Sigmoid colon (tissue), 7 donors: Measurements from ENCODE around the gene TANGO2. TPM values are rescaled to one million over a fixed set of nuclear protein-coding genes. Genes with fewer than 3 reads are reported as not detected.

Experiments used
- DNase-seq: peaks from one replicate; pipeline ENCODE4 v3.0.0-alpha.2; 2019
- H3K27ac ChIP-seq, 4 donors: fragments of 200-600 bp; sonication (generic); one replicate each; pipeline ENCODE4 v1.5.1; 2016 to 2019; ENCODE audit warnings: mild to moderate bottlenecking in 1 of 4
- H3K27me3 ChIP-seq, 3 donors: fragments of 200-600 bp; sonication (generic); one replicate each; pipeline ENCODE4 v1.5.1; 2019; ENCODE audit warnings: mild to moderate bottlenecking in 1 of 3
- H3K36me3 ChIP-seq, 4 donors: fragments of 200-600 bp; sonication (generic); one replicate each; pipeline ENCODE4 v1.5.1; 2016 to 2019
- H3K4me1 ChIP-seq, 4 donors: fragments of 200-600 bp; sonication (generic); one replicate each; pipeline ENCODE4 v1.5.1; 2017 to 2019
- H3K4me3 ChIP-seq, 4 donors: fragments of 200-600 bp; sonication (generic); one replicate each; pipeline ENCODE4 v1.5.1; 2017 to 2019; ENCODE audit warnings: mild to moderate bottlenecking in 2 of 4, moderate library complexity in 1 of 4
- H3K9me3 ChIP-seq, 4 donors: fragments of 200-600 bp in 3 of 4; sonication (generic) in 3 of 4; one replicate each; pipeline versions ENCODE4 v1.5.1 to v1.6.1; 2013 to 2019
- EP300 ChIP-seq, 4 donors: sonication (generic); formaldehyde crosslinking; IDR thresholded peaks; one replicate each; pipeline ENCODE4 v1.6.1; 2017; ENCODE audit warnings: antibody characterized with exemption in 4 of 4
- POLR2A ChIP-seq, 2 donors: fragments of 450-650 bp; IDR thresholded peaks; one replicate each; pipeline ENCODE4 v1.6.1; 2016; ENCODE audit warnings: antibody characterized with exemption in 2 of 2, mild to moderate bottlenecking in 2 of 2, moderate library complexity in 2 of 2
- POLR2AphosphoS5 ChIP-seq, 4 donors: sonication (generic); formaldehyde crosslinking; IDR thresholded peaks; one replicate each; pipeline ENCODE4 v1.6.1; 2017; ENCODE audit warnings: antibody characterized with exemption in 4 of 4
- WGBS, 2 donors: extraction: QIAGEN DNeasy Blood & Tissue Kit; methylation state at CpG; one replicate each; pipeline ENCODE4 v1.1.7; 2013; 5-methylcytosine and 5-hydroxymethylcytosine counted together
- intact Hi-C: fragments of 100-400 bp; cut with DNase I; formaldehyde crosslinking; loops from one replicate; pipeline ENCODE4 v1.15.1; 2023
- polyA plus RNA-seq, 3 donors: library from polyadenylated mRNA; stranded (reverse); fragments of 200-250 nt; gene quantifications; one replicate each; pipeline ENCODE4 v1.2.3, GENCODE V29; 2013
- total RNA-seq, 4 donors: library from RNA; depleted of rRNA; stranded (reverse); fragments of >200 nt; gene quantifications; one replicate each; pipeline ENCODE4 v1.1.0, GENCODE V29; 2016
- TF ChIP-seq, protein P1 (sequence below), 4 experiments: fragments of 450-650 bp in 3 of 4; fragments of 200-600 bp in 1 of 4; IDR thresholded peaks; one replicate each; pipeline ENCODE4 v1.5.1; 2016 to 2019; ENCODE audit warnings: antibody characterized with exemption in 4 of 4, mild to moderate bottlenecking in 3 of 4, moderate library complexity in 2 of 4
- donor health status: healthy with polysubstance abuse.
- donor health status: Bipolar disorder and iron deficiency.
- donor health status: healthy.

The TANGO2 gene
- total and polyA plus RNA-seq, 7 donors, result 24.2 to 46.2 (median 31.6) TPM

DNA sequence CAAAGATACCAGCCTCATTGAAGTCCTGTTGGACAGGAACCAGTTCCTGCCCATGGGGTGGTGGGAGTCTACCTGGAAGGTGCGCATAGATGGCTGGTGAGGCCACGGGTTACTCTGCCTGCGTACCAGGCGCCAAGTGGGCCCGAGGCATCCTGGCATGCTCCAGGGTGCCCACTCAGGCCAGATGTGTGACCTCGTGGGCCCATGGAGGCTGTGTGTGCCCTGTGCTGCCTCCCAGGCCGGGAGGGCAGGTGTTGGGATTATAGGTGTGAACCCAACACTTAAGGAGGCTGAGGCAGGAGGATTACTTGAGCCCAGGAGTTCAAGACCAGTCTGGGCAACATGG is 23.1 kb downstream of the TANGO2 start:
- no peak overlapping the region for H3K27ac ChIP-seq
- 87 to 97% methylated on average over 7 of the region's 7 CpGs for WGBS, 2 donors
- peaks cover 0 to 58% (median 9%) of the 10 kb centered on the region in 4 donors for H3K36me3 ChIP-seq
- H3K27me3 ChIP-seq, result no peaks in the 10 kb centered on the region
- no peaks in the 10 kb centered on the region for H3K4me1 ChIP-seq
- TF ChIP-seq POLR2A (IDR thresholded peaks at IDR 0.05) (no peak), EP300 (IDR thresholded peaks at IDR 0.05) (no peak), POLR2AphosphoS5 (IDR thresholded peaks at IDR 0.05) (no peak)
- TF ChIP-seq, protein P1, sequence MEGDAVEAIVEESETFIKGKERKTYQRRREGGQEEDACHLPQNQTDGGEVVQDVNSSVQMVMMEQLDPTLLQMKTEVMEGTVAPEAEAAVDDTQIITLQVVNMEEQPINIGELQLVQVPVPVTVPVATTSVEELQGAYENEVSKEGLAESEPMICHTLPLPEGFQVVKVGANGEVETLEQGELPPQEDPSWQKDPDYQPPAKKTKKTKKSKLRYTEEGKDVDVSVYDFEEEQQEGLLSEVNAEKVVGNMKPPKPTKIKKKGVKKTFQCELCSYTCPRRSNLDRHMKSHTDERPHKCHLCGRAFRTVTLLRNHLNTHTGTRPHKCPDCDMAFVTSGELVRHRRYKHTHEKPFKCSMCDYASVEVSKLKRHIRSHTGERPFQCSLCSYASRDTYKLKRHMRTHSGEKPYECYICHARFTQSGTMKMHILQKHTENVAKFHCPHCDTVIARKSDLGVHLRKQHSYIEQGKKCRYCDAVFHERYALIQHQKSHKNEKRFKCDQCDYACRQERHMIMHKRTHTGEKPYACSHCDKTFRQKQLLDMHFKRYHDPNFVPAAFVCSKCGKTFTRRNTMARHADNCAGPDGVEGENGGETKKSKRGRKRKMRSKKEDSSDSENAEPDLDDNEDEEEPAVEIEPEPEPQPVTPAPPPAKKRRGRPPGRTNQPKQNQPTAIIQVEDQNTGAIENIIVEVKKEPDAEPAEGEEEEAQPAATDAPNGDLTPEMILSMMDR (IDR thresholded peaks at IDR 0.05), result no peak
- intact Hi-C loops, result no loop called here
- no peaks in the 10 kb centered on the region for H3K9me3 ChIP-seq
- H3K4me3 ChIP-seq, result no peak overlapping the region
- DNase-seq, result no peak

DNA sequence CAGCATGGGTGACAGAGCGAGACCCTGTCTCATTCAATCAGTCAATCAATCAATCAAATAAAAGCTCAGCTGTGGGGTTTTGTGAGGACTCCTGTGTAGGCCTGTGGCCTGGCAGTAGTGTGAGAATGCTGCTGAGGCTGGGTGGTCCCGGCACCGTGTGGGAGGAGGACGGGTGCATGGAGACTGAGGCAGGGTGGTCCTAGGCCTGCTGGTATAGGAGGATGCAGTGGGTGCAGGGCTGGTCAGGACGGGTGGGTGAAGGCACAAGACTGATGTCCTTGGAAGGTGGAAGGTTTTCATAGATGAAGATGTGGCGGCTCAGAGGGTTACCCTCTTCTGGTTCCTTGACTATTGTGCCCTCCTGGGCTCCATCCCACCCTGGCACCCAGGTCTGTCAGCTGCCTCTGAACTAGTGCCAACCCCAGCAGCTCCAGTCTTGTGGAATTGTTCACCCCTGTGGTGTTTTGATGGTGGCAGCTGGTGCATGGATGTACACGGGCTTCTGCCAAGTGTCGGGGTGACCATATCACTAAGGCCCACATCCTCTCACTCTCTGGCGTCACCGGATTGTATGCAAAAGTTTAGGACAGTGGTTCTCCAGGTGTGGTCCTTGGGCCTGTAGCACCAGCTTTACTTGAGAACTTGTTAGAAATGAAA is 23.7 kb downstream of the TANGO2 start:
- intact Hi-C loops, result no loop called here
- no peak overlapping the region for H3K4me3 ChIP-seq
- H3K9me3 ChIP-seq, result no peaks in the 10 kb centered on the region
- H3K4me1 ChIP-seq, result no peaks in the 10 kb centered on the region
- no peak overlapping the region for H3K27ac ChIP-seq
- DNase-seq, result no peak
- H3K27me3 ChIP-seq, result no peaks in the 10 kb centered on the region
- no peak for TF ChIP-seq POLR2AphosphoS5 (IDR thresholded peaks at IDR 0.05)
- TF ChIP-seq, protein P1 (IDR thresholded peaks at IDR 0.05), result no peak
- no peak for TF ChIP-seq POLR2A (IDR thresholded peaks at IDR 0.05)
- no peak for TF ChIP-seq EP300 (IDR thresholded peaks at IDR 0.05)
- WGBS, 2 donors, result 91 to 95% methylated on average over 10 of the region's 10 CpGs
- H3K36me3 ChIP-seq, result peaks cover 0 to 52% (median 9%) of the 10 kb centered on the region in 4 donors

DNA sequence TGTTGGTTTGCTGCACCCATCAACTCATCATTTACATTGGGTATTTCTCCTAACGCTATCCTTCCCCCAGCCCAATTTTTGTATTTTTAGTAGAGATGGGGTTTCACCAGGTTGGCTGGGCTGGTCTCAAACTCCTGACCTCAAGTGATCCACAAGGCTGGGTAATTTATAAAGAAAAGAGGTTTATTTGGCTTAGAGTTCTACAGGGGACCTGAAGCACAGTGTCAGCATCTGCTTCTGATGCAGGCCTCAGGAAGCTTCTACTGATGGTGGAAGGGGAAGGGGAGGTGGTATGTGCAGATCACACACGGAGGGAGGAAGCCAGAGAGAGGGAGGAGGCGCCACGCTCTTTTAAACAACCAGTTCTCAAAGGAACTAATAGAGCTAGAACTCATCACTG is 25.8 kb downstream of the TANGO2 start:
- no peak for DNase-seq
- Histone ChIP-seq H3K4me3 (no peak overlapping the region), H3K9me3 (no peaks in the 10 kb centered on the region), H3K36me3 (peaks cover 0 to 55% (median 9%) of the 10 kb centered on the region in 4 donors), H3K27me3 (no peaks in the 10 kb centered on the region), H3K4me1 (no peaks in the 10 kb centered on the region), H3K27ac (no peak overlapping the region)
- TF ChIP-seq, protein P1 (IDR thresholded peaks at IDR 0.05), result no peak
- TF ChIP-seq EP300 (IDR thresholded peaks at IDR 0.05) (no peak), POLR2AphosphoS5 (IDR thresholded peaks at IDR 0.05) (no peak), POLR2A (IDR thresholded peaks at IDR 0.05) (no peak)
- intact Hi-C loops, result no loop called here
- 89 to 96% methylated on average over 4 of the region's 4 CpGs for WGBS, 2 donors

DNA sequence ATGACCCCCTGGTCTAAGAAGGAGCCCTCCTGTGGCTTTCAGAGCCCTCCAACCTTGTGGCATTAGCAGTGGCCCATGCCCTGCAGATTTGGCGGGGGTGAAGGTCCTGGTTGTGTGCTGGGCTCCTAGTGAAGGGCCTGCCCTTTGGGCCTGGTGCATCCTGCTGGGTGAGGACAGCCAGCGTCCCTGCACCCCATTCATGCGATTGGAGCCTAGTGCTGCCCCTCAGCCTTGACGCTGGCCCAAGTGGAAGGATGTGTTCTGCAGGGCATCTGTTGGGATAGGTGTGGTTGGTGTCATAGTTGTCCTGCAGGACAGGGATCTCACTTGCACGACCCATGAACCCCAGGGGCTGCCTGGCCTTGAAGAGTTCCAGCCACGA is 31.0 kb downstream of the TANGO2 start:
- Histone ChIP-seq H3K27me3 (no peaks in the 10 kb centered on the region), H3K9me3 (no peaks in the 10 kb centered on the region), H3K4me1 (no peaks in the 10 kb centered on the region), H3K27ac (no peak overlapping the region), H3K4me3 (no peak overlapping the region), H3K36me3 (peaks cover 5 to 69% (median 25%) of the 10 kb centered on the region in 4 donors)
- no peak for TF ChIP-seq EP300 (IDR thresholded peaks at IDR 0.05)
- no peak for TF ChIP-seq POLR2AphosphoS5 (IDR thresholded peaks at IDR 0.05)
- TF ChIP-seq, protein P1 (IDR thresholded peaks at IDR 0.05), result no peak
- no peak for TF ChIP-seq POLR2A (IDR thresholded peaks at IDR 0.05)
- intact Hi-C loops, result no loop called here
- WGBS, 2 donors, result 93 to 96% methylated on average over 6 of the region's 6 CpGs
- no peak for DNase-seq
